Stimulated activated CD4-positive, alpha-beta T cell treated with anti-CD3 and anti-CD28 coated beads, Interleukin-15, amount 100 ng/mL, for 48 hours (primary cell): ENCODE measurements around the gene MAGEB4.
"Not testable (repeated sequence)": the region's sequence is repeated elsewhere in the genome, so short reads cannot be mapped to it uniquely, and the experiment has no call there.

Source experiments
- DNase-seq, 2 donors: peaks; one replicate each; pipeline ENCODE4 v3.0.0-alpha.2; 2020; ENCODE audit warnings: low read depth in 2 of 2

Gene MAGEB4

GRCh38 chrX:30241724-30242415 lies at the start of gene MAGEB4:
Gene MAGEB4 (plus strand): TSS chrX:30242000. CDS start chrX:30242136, 136 bp downstream.
- DNase-seq, result no peak

GRCh38 chrX:30193910-30194309 lies 47.9 kb upstream of the MAGEB4 start:
- not testable (repeated sequence) for DNase-seq

GRCh38 chrX:30196322-30196721 lies 45.5 kb upstream of the MAGEB4 start:
- no peak for DNase-seq

- DNase-seq, result no peak
Observed at GRCh38 chrX:30212172-30212571, 29.6 kb upstream of the MAGEB4 start.

GRCh38 chrX:30215357-30215843 lies 26.4 kb upstream of the MAGEB4 start, which contains the start of gene MAGEB2:
Gene MAGEB2 (plus strand): TSS chrX:30215563. CDS start chrX:30218581, 3,018 bp downstream.
- no peak for DNase-seq

- no peak for DNase-seq
Observed at GRCh38 chrX:30217465-30217864, 24.3 kb upstream of the MAGEB4 start.

GRCh38 chrX:30219372-30219771 lies 22.4 kb upstream of the MAGEB4 start:
- DNase-seq, result no peak

GRCh38 chrX:30220661-30221060 lies 21.1 kb upstream of the MAGEB4 start:
- no peak for DNase-seq

GRCh38 chrX:30224536-30224935 lies 17.3 kb upstream of the MAGEB4 start:
- no peak for DNase-seq

GRCh38 chrX:30228526-30228925 lies 13.3 kb upstream of the MAGEB4 start:
- no peak for DNase-seq

- no peak for DNase-seq
Observed at GRCh38 chrX:30230395-30230794, 11.4 kb upstream of the MAGEB4 start, which contains the start of gene MAGEB3. Gene MAGEB3 (plus strand): TSS chrX:30230657. CDS start chrX:30235925, 5,268 bp downstream.

- no peak for DNase-seq
Observed at GRCh38 chrX:30246769-30247489, 5.1 kb downstream of the MAGEB4 start, which contains the start of gene MAGEB1. Gene MAGEB1 (plus strand): TSS chrX:30247146. CDS start chrX:30250494, 3,348 bp downstream.

GRCh38 chrX:30248854-30249253 lies 7.1 kb downstream of the MAGEB4 start:
- no peak for DNase-seq

GRCh38 chrX:30253257-30253656 lies 11.5 kb downstream of the MAGEB4 start:
- DNase-seq, result no peak

- DNase-seq, result no peak
Observed at GRCh38 chrX:30259927-30260326, 18.1 kb downstream of the MAGEB4 start.

- no peak for DNase-seq
Observed at GRCh38 chrX:30261012-30261411, 19.2 kb downstream of the MAGEB4 start.

- no peak for DNase-seq
Observed at GRCh38 chrX:30262763-30263162, 21.0 kb downstream of the MAGEB4 start.

GRCh38 chrX:30270639-30271038 lies 28.8 kb downstream of the MAGEB4 start:
- DNase-seq, result no peak

- no peak for DNase-seq
Observed at GRCh38 chrX:30275498-30275897, 33.7 kb downstream of the MAGEB4 start.

- no peak for DNase-seq
Observed at GRCh38 chrX:30278365-30278764, 36.6 kb downstream of the MAGEB4 start.

GRCh38 chrX:30280428-30280827 lies 38.6 kb downstream of the MAGEB4 start:
- DNase-seq, result no peak

GRCh38 chrX:30282527-30282926 lies 40.7 kb downstream of the MAGEB4 start:
- DNase-seq, result no peak
